HEK293 (cell line): Measurements from ENCODE around the gene IL17F.

Experiments used
- CTCF ChIA-PET: fragments of 350-600 bp; formaldehyde crosslinking; extraction: SDS; loops from one replicate; lab custom pipeline; 2021; ENCODE audit warnings: antibody characterized with exemption; lab: Yijun Ruan, JAX
- POLR2A ChIA-PET: fragments of 300-600 bp; formaldehyde crosslinking; extraction: SDS; loops from one replicate; lab custom pipeline; 2020; ENCODE audit warnings: antibody characterized with exemption, inconsistent platforms; lab: Yijun Ruan, JAX
- H3K27ac ChIP-seq: fragments of 200-500 bp; sonication (Bioruptor generic); 2 replicates; pipeline ENCODE4 v1.5.1; 2014; ENCODE audit warnings: low read depth, low read length, control low read depth, inconsistent platforms; ENCODE audit errors: extremely low read depth
- H3K36me3 ChIP-seq, 2 experiments: fragments of 200-500 bp in 1 of 2; sonication (Bioruptor generic) in 1 of 2; 1 replicate in 1 of 2; 2 replicates in 1 of 2; pipeline ENCODE4 v1.5.1; 2014 to 2017; ENCODE audit warnings: inconsistent platforms in 2 of 2, low read length in 2 of 2; ENCODE audit not compliant: control insufficient read depth in 2 of 2, insufficient read depth in 1 of 2
- H3K4me1 ChIP-seq: fragments of 200-500 bp; sonication (Bioruptor generic); 2 replicates; pipeline ENCODE4 v1.5.1; 2014; ENCODE audit warnings: mild to moderate bottlenecking, low read length, inconsistent platforms; ENCODE audit not compliant: control insufficient read depth, insufficient read depth
- H3K4me3 ChIP-seq: 2 replicates; pipeline ENCODE4 v1.5.1; 2011; ENCODE audit warnings: low read depth, mild to moderate bottlenecking, control low read depth, low read length, moderate library complexity
- H3K9me3 ChIP-seq: fragments of 200-500 bp; sonication (Bioruptor generic); 2 replicates; pipeline ENCODE4 v1.5.1; 2014; ENCODE audit warnings: low read depth, low read length, inconsistent platforms; ENCODE audit not compliant: control insufficient read depth, insufficient read depth
- GLI4 ChIP-seq: fragments of 450-650 bp; formaldehyde crosslinking; IDR thresholded peaks from 2 replicates; pipeline ENCODE4 v1.5.1; 2016; ENCODE audit warnings: missing biosample characterization, missing genetic modification characterization
- IKZF3 ChIP-seq: fragments of 450-650 bp; IDR thresholded peaks from 2 replicates; pipeline ENCODE4 v1.5.0; 2018; ENCODE audit warnings: missing biosample characterization, mild to moderate bottlenecking, missing genetic modification characterization, moderate library complexity
- INSM2 ChIP-seq: fragments of 450-650 bp; formaldehyde crosslinking; IDR thresholded peaks from 2 replicates; pipeline ENCODE4 v1.5.1; 2016; ENCODE audit warnings: missing biosample characterization, missing genetic modification characterization
- KLF1 ChIP-seq: fragments of 450-650 bp; formaldehyde crosslinking; IDR thresholded peaks from 2 replicates; pipeline ENCODE4 v1.5.1; 2016; ENCODE audit warnings: missing biosample characterization, missing genetic modification characterization
- KLF10 ChIP-seq: fragments of 450-650 bp; IDR thresholded peaks from 2 replicates; pipeline ENCODE4 v1.5.1; 2018; ENCODE audit warnings: missing biosample characterization, mild to moderate bottlenecking, missing genetic modification characterization
- SCRT1 ChIP-seq: fragments of 450-650 bp; formaldehyde crosslinking; IDR thresholded peaks from 2 replicates; pipeline ENCODE4 v1.5.1; 2016; ENCODE audit warnings: missing biosample characterization, missing genetic modification characterization, borderline replicate concordance
- SP7 ChIP-seq: fragments of 450-650 bp; formaldehyde crosslinking; IDR thresholded peaks from 2 replicates; pipeline ENCODE4 v1.5.1; 2016; ENCODE audit warnings: missing biosample characterization, missing genetic modification characterization
- YY2 ChIP-seq: fragments of 450-650 bp; formaldehyde crosslinking; IDR thresholded peaks from 2 replicates; pipeline ENCODE4 v1.5.1; 2016; ENCODE audit warnings: missing biosample characterization, missing genetic modification characterization
- ZBTB20 ChIP-seq: fragments of 450-650 bp; formaldehyde crosslinking; IDR thresholded peaks from 2 replicates; pipeline ENCODE4 v1.5.1; 2016; ENCODE audit warnings: missing biosample characterization, missing genetic modification characterization
- ZNF114 ChIP-seq: fragments of 450-650 bp; formaldehyde crosslinking; IDR thresholded peaks from 2 replicates; pipeline ENCODE4 v1.5.0; 2017; ENCODE audit warnings: missing biosample characterization, missing genetic modification characterization
- ZNF132 ChIP-seq: fragments of 450-650 bp; formaldehyde crosslinking; IDR thresholded peaks from 2 replicates; pipeline ENCODE4 v1.5.1; 2017; ENCODE audit warnings: missing biosample characterization, missing genetic modification characterization, borderline replicate concordance
- ZNF184 ChIP-seq: fragments of 450-650 bp; IDR thresholded peaks from 2 replicates; pipeline ENCODE4 v1.5.1; 2018; ENCODE audit warnings: missing biosample characterization, mild to moderate bottlenecking, missing genetic modification characterization
- ZNF202 ChIP-seq: fragments of 450-650 bp; formaldehyde crosslinking; IDR thresholded peaks from 2 replicates; pipeline ENCODE4 v1.5.1; 2016; ENCODE audit warnings: missing biosample characterization, missing genetic modification characterization, borderline replicate concordance
- ZNF280C ChIP-seq: fragments of 450-650 bp; formaldehyde crosslinking; IDR thresholded peaks from 2 replicates; pipeline ENCODE4 v1.5.1; 2016; ENCODE audit warnings: missing biosample characterization, missing genetic modification characterization
- ZNF292 ChIP-seq: fragments of 450-650 bp; formaldehyde crosslinking; IDR thresholded peaks from 2 replicates; pipeline ENCODE4 v1.5.1; 2016; ENCODE audit warnings: low read depth, missing biosample characterization, missing genetic modification characterization, borderline replicate concordance
- ZNF394 ChIP-seq: fragments of 450-650 bp; formaldehyde crosslinking; IDR thresholded peaks from 2 replicates; pipeline ENCODE4 v1.5.1; 2016; ENCODE audit warnings: missing biosample characterization, missing genetic modification characterization, mild to moderate bottlenecking, moderate library complexity, borderline replicate concordance
- ZNF501 ChIP-seq: fragments of 450-650 bp; formaldehyde crosslinking; IDR thresholded peaks from 2 replicates; pipeline ENCODE4 v1.5.1; 2016; ENCODE audit warnings: missing biosample characterization, missing genetic modification characterization
- ZNF629 ChIP-seq: fragments of 450-650 bp; formaldehyde crosslinking; IDR thresholded peaks from 2 replicates; pipeline ENCODE4 v1.5.1; 2017; ENCODE audit warnings: missing biosample characterization, missing genetic modification characterization
- ZNF639 ChIP-seq: fragments of 450-650 bp; formaldehyde crosslinking; IDR thresholded peaks from 2 replicates; pipeline ENCODE4 v1.5.1; 2016; ENCODE audit warnings: missing biosample characterization, missing genetic modification characterization
- ZNF707 ChIP-seq: fragments of 450-650 bp; formaldehyde crosslinking; IDR thresholded peaks from 2 replicates; pipeline ENCODE4 v1.5.1; 2016; ENCODE audit warnings: missing biosample characterization, missing genetic modification characterization
- ZNF785 ChIP-seq: fragments of 450-650 bp; formaldehyde crosslinking; IDR thresholded peaks from 2 replicates; pipeline ENCODE4 v1.5.1; 2016; ENCODE audit warnings: missing biosample characterization, missing genetic modification characterization
- TF ChIP-seq, protein P1 (sequence below): fragments of 450-650 bp; formaldehyde crosslinking; IDR thresholded peaks from 2 replicates; pipeline ENCODE4 v1.5.1; 2016; ENCODE audit warnings: missing biosample characterization, missing genetic modification characterization
- TF ChIP-seq, protein P2 (sequence below): fragments of 450-650 bp; formaldehyde crosslinking; IDR thresholded peaks from 2 replicates; pipeline ENCODE4 v1.5.1; 2016; ENCODE audit warnings: missing biosample characterization, missing genetic modification characterization, borderline replicate concordance
- TF ChIP-seq, protein P3 (sequence below): fragments of 450-650 bp; formaldehyde crosslinking; IDR thresholded peaks from 2 replicates; pipeline ENCODE4 v1.5.1; 2016; ENCODE audit warnings: missing biosample characterization, missing genetic modification characterization

The IL17F gene

DNA sequence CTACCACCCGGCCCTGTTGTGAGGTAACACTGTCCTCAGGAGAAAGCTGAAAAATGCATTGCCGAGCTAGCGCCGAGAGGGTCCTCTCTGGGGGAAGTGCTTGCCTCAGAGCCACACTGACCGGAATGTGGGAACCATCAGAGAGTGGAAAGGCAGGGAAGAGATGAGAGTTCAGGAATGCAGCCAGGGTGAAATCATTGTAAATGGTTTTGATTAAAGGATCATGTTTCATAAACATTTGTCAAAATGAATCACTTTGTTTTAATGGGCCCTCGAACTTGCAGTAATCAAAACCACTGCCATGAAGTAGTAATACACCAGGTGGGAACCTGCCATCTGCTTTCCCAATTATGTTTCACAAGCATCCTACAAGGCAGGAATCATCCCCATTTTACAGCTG lies 16.9 kb upstream of the IL17F start (continued):
- TF ChIP-seq ZNF639 (tag by site-specific recombination) (0 out of 2 replicates have a peak, but pooled peaks have one; percentile 46), KLF10 (0 out of 2 replicates have a peak, but pooled peaks have one; percentile 24), YY2 (tag by site-specific recombination) (no peak), KLF1 (tag by site-specific recombination) (no peak), INSM2 (tag by site-specific recombination) (peak; percentile 64; the same call in 1 of the 2 replicates), IKZF3 (tag by site-specific recombination) (0 out of 2 replicates have a peak, but pooled peaks have one; percentile 26), SP7 (peak; percentile 38)

GRCh38 chr6:52260634-52261033 lies 16.3 kb upstream of the IL17F start:
- POLR2A ChIA-PET = interaction anchor here (1.1 to 1.6 kb wide), 4 partner anchors 14 to 95 kb away, joined by 4 to 5 read pairs (median 4); partner anchors contain the start of gene MCM3
- H3K9me3 ChIP-seq = no peaks in the 10 kb centered on the region
- CTCF ChIA-PET = interaction anchor here (0.8 to 12.1 kb wide), 10 partner anchors 8 to 403 kb away, joined by 3 to 146 read pairs (median 4); no protein-coding TSS in a partner anchor
- H3K36me3 ChIP-seq = peaks cover 29 to 54% of the 10 kb centered on the region in 2 experiments
- no peaks in the 10 kb centered on the region for H3K4me1 ChIP-seq
- no peak for TF ChIP-seq ZNF114
- no peak for TF ChIP-seq ZNF202 (tag by site-specific recombination)
- no peak for TF ChIP-seq ZNF132 (tag by site-specific recombination)
- no peak for TF ChIP-seq ZNF292 (tag by site-specific recombination)
- H3K4me3 ChIP-seq = no peak overlapping the region
- H3K27ac ChIP-seq = no peak overlapping the region

DNA sequence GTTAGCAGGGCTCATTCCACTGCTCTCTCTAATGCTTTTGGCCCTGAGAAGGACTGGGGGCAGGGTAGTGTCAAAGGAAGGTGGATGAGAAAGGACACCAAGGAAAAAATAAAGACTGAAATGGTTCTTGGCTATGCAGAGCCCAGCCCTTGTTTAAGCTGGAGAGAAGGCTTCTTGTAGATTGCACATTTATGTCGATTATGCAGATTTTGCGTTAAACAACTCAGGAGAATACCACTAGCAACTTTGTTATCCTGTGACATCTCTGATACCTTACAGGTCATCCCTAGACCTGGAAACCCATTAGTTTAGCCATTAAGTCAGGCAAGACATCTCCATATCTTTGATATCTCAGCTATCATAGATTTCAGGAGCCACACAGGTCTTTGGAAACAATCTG lies 11.1 kb upstream of the IL17F start:
- TF ChIP-seq ZNF501 (tag by site-specific recombination) (no peak), ZBTB20 (tag by site-specific recombination) (no peak), ZNF394 (tag by site-specific recombination) (no peak), ZNF280C (tag by site-specific recombination) (no peak), ZNF785 (tag by site-specific recombination) (no peak), GLI4 (no peak), ZNF629 (no peak), SCRT1 (tag by site-specific recombination) (no peak), ZNF707 (tag by site-specific recombination) (no peak), ZNF184 (tag by site-specific recombination) (no peak)
- TF ChIP-seq, protein P1, sequence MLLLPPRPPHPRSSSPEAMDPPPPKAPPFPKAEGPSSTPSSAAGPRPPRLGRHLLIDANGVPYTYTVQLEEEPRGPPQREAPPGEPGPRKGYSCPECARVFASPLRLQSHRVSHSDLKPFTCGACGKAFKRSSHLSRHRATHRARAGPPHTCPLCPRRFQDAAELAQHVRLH (tag by site-specific recombination) = no peak
- TF ChIP-seq, protein P2, sequence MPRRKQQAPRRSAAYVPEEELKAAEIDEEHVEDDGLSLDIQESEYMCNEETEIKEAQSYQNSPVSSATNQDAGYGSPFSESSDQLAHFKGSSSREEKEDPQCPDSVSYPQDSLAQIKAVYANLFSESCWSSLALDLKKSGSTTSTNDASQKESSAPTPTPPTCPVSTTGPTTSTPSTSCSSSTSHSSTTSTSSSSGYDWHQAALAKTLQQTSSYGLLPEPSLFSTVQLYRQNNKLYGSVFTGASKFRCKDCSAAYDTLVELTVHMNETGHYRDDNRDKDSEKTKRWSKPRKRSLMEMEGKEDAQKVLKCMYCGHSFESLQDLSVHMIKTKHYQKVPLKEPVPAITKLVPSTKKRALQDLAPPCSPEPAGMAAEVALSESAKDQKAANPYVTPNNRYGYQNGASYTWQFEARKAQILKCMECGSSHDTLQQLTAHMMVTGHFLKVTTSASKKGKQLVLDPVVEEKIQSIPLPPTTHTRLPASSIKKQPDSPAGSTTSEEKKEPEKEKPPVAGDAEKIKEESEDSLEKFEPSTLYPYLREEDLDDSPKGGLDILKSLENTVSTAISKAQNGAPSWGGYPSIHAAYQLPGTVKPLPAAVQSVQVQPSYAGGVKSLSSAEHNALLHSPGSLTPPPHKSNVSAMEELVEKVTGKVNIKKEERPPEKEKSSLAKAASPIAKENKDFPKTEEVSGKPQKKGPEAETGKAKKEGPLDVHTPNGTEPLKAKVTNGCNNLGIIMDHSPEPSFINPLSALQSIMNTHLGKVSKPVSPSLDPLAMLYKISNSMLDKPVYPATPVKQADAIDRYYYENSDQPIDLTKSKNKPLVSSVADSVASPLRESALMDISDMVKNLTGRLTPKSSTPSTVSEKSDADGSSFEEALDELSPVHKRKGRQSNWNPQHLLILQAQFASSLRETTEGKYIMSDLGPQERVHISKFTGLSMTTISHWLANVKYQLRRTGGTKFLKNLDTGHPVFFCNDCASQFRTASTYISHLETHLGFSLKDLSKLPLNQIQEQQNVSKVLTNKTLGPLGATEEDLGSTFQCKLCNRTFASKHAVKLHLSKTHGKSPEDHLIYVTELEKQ (tag by site-specific recombination) = no peak
- TF ChIP-seq, protein P3, sequence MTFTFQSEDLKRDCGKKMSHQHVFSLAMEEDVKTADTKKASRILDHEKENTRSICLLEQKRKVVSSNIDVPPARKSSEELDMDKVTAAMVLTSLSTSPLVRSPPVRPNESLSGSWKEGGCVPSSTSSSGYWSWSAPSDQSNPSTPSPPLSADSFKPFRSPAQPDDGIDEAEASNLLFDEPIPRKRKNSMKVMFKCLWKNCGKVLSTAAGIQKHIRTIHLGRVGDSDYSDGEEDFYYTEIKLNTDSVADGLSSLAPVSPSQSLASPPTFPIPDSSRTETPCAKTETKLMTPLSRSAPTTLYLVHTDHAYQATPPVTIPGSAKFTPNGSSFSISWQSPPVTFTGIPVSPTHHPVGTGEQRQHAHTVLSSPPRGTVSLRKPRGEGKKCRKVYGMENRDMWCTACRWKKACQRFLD = no peak
- ChIA-PET POLR2A (no interaction called here), CTCF (interaction anchor here (0.6 to 12.1 kb wide), 6 partner anchors 9 to 1692 kb away, joined by 3 to 146 read pairs (median 4); no protein-coding TSS in a partner anchor)
- H3K36me3 ChIP-seq = peaks cover 0 to 2% of the 10 kb centered on the region in 2 experiments; a peak in 1 of 3 replicates
- no peak overlapping the region for H3K27ac ChIP-seq
- peaks cover 2% of the 10 kb centered on the region for H3K4me1 ChIP-seq
- no peak overlapping the region for H3K4me3 ChIP-seq
- no peaks in the 10 kb centered on the region for H3K9me3 ChIP-seq
